GM19023 (cell line): ENCODE data around the gene FAM241A.
A peak's percentile ranks its signal among the peaks of the same experiment; 100 is the strongest.
"Not testable (repeated sequence)": the region's sequence is repeated elsewhere in the genome, so short reads cannot be mapped to it uniquely, and the experiment has no call there.

Experiments
- ATAC-seq: cut with Tn5 transposase; IDR thresholded peaks from one replicate; pipeline ENCODE4 v1.9.1; 2021; ENCODE audit warnings: mild to moderate bottlenecking, moderate library complexity; ENCODE audit not compliant: unreplicated experiment

The FAM241A gene

GRCh38 chr4:112145326-112145789, at the start of gene FAM241A:
Gene FAM241A (plus strand): TSS chr4:112145454. CDS start chr4:112145581, 127 bp downstream.
- ATAC-seq, result peak; percentile 90

GRCh38 chr4:112098841-112099530, 46.3 kb upstream of the FAM241A start:
- no peak for ATAC-seq

GRCh38 chr4:112099701-112100297, 45.5 kb upstream of the FAM241A start:
- peak; percentile 71 for ATAC-seq

- ATAC-seq, result no peak
These were observed 42.3 kb upstream of the FAM241A start for GRCh38 chr4:112102875-112103370.

GRCh38 chr4:112105201-112105969, 39.9 kb upstream of the FAM241A start:
- no peak for ATAC-seq

- ATAC-seq, result peak; percentile 65
These were observed 35.7 kb upstream of the FAM241A start for GRCh38 chr4:112109360-112110058.

GRCh38 chr4:112110059-112110425, 35.2 kb upstream of the FAM241A start:
- no peak for ATAC-seq

GRCh38 chr4:112111306-112111705, 33.9 kb upstream of the FAM241A start:
- no peak for ATAC-seq

GRCh38 chr4:112112095-112112494, 33.2 kb upstream of the FAM241A start:
- not testable (repeated sequence) for ATAC-seq

GRCh38 chr4:112112590-112113170, 32.6 kb upstream of the FAM241A start:
- no peak for ATAC-seq

- no peak for ATAC-seq
These were observed 31.4 kb upstream of the FAM241A start for GRCh38 chr4:112113864-112114263.

GRCh38 chr4:112114452-112114851, 30.8 kb upstream of the FAM241A start:
- no peak for ATAC-seq

GRCh38 chr4:112118742-112119352, 26.4 kb upstream of the FAM241A start:
- no peak for ATAC-seq

GRCh38 chr4:112119353-112119783, 25.9 kb upstream of the FAM241A start:
- peak; percentile 79 for ATAC-seq

- peak; percentile 11 for ATAC-seq
These were observed 25.2 kb upstream of the FAM241A start for GRCh38 chr4:112120021-112120420.

GRCh38 chr4:112125416-112125815, 19.8 kb upstream of the FAM241A start:
- no peak for ATAC-seq

- no peak for ATAC-seq
These were observed 18.1 kb upstream of the FAM241A start for GRCh38 chr4:112127048-112127637.

GRCh38 chr4:112127803-112128202, 17.5 kb upstream of the FAM241A start:
- peak; percentile 38 for ATAC-seq

GRCh38 chr4:112128452-112128851, 16.8 kb upstream of the FAM241A start:
- no peak for ATAC-seq

- no peak for ATAC-seq
These were observed 14.3 kb upstream of the FAM241A start for GRCh38 chr4:112130906-112131305.
